Amniotic epithelial cell (primary cell): ENCODE data around the gene KDM1A.
"Not testable (repeated sequence)": the region's sequence is repeated elsewhere in the genome, so short reads cannot be mapped to it uniquely, and the experiment has no call there.

Source experiments
- DNase-seq: peaks from one replicate; pipeline ENCODE4 v3.0.0-alpha.2; 2010; ENCODE audit warnings: low read depth

KDM1A gene

DNA sequence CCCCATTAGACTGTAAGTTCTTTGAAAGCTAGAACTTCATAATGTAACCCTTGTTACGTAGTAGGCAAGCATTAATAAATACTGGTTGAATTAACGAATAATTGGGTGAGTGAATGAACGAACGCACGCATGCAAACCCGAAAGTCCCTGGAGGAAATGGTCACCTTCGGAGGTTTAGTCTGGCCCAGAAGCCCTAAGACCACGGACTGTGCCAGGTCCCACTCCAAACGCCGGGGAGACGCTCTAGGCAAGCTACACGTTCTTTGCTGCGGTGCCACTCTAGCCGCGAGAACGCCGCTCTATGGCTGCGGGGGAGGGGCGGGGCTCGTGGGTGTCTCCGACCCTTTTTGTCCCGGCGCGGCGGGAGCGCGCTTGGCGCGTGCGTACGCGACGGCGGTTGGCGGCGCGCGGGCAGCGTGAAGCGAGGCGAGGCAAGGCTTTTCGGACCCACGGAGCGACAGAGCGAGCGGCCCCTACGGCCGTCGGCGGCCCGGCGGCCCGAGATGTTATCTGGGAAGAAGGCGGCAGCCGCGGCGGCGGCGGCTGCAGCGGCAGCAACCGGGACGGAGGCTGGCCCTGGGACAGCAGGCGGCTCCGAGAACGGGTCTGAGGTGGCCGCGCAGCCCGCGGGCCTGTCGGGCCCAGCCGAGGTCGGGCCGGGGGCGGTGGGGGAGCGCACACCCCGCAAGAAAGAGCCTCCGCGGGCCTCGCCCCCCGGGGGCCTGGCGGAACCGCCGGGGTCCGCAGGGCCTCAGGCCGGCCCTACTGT, at the start of gene KDM1A:
KDM1A (plus strand) TSS at position 375 of the 769 bp plus-strand sequence; CDS start at position 504, 129 bp downstream.
- peak; percentile 96 for DNase-seq

DNA sequence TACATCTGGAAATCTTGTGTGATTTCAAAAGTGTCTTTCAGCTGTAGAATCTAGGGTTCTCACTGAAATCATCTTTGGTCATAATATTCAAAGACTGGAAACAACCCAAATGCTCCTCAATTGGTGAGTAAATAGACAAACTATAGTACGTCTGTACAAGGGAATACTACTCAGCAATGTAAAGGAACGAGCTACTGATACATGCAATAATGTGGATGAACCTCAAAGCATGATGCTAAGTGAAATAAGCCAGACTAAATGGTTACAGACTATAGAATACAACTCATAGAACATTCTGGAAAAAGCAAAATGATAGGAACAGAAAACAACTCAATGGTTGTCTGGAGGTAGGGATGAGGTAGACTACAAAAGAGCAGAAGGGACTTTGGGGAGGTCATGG, 49.2 kb upstream of the KDM1A start:
- DNase-seq = no peak

DNA sequence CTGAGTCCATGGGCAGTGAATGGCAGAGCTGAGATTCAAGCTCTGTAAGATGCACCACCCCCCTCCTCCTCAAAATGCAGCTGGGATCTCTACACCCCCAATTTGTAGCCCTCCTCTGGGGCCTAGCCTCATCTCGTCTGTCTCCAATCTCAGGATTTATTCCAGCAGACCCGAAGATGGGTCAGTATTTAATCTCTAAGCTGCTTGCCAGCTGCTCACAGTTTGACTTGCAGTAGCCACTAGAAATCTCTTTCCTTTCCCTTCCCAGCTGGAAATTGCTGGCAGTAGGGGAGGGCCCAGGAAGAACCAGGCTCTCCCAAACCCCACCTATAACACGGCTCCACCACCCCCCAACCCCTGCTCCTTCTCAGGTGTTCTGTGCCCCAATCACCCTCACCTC, 48.1 kb upstream of the KDM1A start:
- no peak for DNase-seq

DNA sequence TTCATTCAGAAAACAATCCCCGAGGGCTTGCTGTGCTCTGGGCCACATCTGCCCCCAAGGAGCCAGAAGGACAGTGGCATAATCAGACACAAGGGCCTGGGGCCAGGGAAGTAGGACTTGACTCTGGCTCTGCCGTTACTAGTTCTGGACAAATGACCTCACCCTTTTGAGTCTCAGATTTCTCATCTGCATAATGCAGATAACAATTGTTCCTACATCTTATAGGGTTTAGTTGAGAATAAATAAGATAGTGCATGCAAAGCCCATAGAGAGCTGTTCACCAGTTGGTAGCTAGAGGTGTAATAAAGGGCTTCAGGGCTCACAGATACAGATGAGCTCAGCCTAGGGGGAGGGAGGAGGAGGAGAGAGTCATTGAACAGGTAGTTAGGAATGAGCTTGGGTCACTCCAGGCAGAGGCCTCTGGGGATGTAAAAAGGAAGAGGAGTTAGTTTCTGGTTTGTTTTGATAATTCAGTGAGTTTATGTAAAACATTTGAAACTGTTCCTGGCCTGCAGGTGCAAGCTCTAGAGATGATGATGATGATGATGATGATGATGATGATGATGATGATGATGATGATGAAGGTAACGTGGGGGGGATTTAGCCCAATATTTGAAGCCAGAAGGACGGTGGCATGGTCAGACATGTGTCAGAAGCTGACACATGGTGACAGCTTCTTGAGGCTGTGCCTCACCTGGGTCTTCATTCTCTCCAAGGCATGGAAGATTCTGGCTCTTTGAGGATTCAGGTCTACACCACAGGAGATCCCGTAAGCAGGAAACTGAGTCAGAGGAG, 47.5 kb upstream of the KDM1A start:
- DNase-seq = peak; percentile 34

DNA sequence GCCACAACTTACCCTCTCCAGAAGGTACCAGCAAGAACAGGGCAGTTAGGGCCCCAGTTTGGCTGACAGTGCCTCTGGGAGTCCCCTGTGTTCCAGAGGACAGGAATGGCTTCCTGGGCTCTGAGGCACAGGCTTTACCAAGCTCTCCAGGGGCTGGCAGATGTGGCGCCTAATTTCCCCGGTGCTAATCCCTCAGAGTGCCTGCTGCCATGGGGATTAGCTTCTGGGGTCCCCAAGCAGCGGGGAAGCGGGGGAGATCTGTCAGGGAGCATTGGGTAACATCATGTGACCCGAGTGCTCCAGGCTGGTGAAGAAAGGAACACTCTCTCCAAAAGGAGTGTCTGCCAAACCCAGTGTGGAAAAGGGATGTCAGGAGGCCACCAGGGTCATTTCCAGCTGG, 46.5 kb upstream of the KDM1A start, which contains the start of gene LACTBL1:
LACTBL1 (minus strand) TSS at position 107 of the 400 bp plus-strand sequence. CDS start 550 bp downstream, outside the sequence.
- DNase-seq = no peak

DNA sequence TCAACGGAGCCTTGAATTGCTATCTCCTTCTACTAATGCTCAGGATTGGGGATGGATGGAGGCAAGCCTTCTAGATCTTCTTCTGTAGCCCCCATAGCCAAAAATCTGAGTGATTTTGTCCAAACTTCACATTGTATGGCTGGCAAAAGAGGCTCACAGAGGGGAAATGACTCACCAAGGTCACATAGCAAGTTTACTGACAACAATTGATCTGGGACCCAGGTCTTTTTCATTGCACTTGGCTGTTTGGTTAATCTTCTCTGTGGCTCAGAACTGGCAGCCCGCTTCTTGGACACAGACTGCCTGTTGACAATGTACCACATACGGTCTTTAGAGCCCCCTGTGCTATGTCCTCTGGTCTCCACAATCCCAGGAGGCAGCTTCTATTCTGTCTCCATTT, 43.6 kb upstream of the KDM1A start:
- DNase-seq = peak; percentile 5

DNA sequence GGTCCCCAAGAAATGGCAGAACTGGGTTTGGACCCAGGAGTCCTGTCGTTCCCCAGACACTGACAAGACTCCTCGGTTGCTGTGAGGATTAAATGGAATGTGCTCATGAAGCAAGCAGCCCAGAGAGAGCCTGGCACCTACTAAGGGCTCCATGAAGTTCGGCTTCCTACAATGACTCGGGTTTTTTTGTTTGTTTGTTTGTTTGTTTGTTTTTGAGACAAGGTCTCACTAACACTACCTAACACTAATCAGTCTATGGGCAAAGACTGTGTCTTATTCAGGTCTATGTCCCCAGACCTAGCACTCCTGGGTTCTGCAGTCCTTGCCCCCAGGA, 43.2 kb upstream of the KDM1A start:
- no peak for DNase-seq

DNA sequence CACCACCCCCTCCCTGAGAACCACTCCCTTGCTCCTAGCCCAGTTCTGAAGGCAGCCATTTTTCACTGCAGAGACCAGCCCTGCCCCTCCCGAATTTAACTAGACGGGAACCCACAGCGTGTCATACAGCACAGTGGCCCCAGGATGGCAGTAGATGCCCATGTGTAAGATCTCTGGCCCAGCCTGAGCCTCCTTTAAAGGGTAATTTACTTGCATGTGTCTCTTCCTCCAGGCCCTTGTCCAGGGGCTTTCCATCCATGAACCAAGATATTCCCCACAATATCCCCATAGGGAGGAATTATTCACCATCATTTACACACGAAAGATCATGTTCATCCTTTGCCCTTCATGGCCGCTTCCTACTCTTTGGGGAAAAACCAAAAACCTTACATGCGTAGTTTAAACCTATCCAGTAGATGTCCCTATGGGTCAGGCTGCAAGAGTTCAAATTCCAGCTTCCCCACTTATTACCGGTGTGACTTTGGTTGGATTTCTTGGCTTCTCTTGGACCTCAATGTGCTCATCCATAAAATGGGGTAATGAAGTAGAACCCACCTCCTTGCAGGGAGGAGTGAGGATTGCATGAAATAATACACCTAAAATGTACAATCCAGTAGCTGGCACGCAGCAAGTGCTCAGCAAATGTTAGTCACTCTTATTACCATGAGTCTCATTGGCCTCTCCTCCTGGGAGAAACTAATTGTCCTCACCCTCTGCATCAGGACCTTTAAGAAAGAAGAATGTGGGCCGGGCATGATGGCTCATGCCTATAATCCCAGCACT, 42.6 kb upstream of the KDM1A start:
- peak; percentile 75 for DNase-seq

DNA sequence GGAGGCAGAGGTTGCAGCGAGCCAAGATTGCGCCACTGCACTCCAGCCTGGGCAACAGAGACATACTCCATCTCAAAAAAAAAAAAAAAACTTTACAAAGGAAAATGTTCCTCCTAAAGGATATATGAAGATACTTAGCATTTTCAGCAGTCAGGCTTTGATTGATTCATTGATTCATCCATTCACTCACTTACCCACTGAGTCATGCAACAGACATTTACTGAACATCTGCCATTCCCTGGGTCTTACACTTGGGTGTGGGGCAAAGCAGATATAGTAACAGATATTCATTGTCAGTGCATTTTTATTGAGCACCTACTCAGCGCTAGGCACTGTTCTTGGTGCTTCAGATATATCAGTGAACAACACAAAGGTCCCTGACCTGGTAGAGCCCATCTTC, 41.0 kb upstream of the KDM1A start:
- peak; percentile 67 for DNase-seq

DNA sequence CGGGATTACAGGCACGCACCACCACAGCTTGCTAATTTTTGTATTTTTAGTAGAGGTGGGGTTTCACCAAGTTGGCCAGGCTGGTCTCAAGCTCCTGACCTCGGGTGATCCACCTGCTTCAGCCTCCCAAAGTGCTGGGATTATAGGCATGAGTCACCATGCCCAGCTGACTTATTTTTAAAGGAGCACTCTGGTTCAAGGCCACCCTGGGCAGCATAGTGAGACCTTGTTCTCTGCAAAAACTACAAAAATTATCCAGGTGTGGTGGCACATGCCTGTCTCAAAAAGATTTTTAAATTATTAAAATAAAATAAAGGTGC, 38.8 kb upstream of the KDM1A start:
- not testable (repeated sequence) for DNase-seq

DNA sequence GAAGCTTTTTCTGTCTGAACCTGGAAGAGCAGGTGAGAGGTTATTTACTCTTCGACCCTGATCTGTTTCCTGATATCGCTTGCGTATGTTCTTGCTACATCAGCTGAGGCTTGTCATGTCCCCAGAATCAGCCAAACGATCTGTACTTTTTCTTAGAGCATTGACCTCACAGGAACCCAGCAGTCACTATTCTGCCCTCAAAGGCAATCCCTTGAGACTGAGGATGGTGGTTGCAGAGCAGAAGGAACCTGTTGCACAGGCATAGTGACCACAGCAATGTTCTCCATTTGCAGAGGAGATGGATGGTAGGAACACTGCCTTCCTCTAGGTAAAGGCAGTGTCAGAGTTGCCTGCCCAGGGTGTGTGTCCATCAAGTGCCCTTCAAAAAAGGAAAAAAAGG, 35.3 kb upstream of the KDM1A start:
- DNase-seq = no peak

DNA sequence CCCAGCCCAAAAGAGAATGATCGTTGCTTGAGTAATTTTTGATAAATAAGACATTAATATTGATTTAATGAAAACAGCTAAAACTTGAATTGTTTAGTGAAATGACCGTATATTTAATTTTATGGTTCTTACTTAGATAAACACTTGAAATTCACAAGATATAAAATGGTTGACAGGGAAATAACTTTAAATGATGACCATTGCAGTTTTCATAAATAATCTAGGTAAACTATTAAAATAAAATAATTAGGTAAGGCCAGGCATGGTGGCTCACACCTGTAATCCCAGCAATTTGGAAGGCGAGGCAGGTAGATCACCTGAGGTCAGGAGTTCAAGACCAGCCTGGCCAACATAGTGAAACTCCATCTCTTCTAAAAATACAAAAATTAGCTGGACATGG, 26.9 kb upstream of the KDM1A start:
- DNase-seq = not testable (repeated sequence)

DNA sequence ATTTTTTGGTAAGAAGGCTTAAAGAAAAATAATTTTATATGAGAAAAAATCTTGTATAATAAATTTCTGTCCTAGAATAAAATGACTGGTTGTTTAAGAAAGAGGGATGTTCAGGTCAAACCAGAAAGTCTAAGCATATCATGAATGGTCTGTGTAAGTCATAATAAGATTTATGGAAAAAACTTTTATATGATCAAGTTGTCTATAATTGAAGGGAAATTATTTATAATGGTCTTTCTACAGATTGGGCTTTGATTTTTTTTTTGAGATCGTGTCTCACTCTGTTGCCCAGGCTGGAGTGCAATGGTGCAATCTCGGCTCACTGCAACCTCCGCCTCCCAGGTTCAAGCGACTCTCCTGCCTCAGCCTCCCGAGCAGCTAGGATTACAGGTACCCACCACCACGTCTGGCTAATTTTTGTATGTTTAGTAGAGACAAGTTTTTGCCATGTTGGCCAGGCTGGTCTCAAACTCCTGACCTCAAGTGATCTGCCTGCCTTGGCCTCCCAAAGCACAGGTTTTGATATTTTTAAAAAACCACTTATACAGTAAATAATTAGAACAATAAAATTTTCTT, 26.0 kb upstream of the KDM1A start:
- not testable (repeated sequence) for DNase-seq

DNA sequence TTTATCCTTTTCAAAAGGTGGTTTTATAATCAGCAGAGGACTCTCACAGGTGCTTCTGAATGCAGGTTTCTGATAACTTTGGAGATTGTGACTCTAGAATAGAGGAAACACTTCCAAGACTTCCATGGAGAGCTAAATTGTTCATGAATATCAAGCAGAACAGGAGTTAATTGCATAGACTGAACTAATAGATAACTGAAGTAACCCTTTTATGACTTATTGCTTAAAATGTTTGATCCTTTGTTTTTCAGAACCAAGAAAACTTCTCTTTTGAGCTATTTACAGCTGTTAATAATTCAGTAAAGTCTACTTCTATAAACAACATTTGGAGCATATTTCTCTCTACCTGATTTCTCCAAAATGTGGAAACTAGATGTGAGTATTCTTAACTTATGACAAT, 23.5 kb upstream of the KDM1A start:
- no peak for DNase-seq

DNA sequence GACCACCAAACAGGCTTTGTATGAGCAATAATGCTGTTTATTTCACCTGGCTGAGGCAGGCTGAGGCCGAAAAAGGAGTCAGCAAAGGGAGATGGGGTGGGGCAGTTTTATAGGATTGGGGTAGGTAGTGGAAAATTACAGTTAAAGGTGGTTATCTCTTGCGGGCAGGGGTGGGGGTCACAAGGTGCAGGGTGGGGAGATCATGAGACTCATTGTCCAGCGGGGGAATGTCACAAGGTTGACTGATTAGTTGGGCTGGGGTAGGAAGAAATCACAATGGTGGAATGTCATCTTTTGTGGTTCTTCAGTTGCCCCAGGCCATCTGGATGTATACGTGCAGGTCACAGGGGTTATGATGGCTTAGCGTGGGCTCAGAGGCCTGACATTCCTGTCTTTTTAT, 21.7 kb upstream of the KDM1A start:
- not testable (repeated sequence) for DNase-seq

DNA sequence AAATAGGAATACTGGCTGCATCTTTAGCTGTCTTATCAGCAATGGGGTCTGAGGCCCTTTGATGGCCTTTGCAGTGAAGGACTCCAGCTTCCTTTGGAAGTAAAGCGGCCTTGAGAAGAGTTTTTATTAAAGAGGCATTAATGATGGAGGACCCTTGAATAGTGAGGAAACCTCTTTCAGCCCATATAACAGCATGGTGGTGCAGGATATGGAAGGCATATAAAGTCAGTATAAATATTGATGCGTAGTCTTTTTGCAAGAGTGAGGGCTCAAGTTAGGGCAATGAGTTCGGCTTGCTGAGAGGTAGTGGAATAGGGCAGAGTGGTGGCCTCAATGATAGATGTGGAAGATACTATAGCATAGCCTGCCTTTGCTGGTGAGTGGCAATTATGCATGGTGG, 19.1 kb upstream of the KDM1A start:
- not testable (repeated sequence) for DNase-seq

DNA sequence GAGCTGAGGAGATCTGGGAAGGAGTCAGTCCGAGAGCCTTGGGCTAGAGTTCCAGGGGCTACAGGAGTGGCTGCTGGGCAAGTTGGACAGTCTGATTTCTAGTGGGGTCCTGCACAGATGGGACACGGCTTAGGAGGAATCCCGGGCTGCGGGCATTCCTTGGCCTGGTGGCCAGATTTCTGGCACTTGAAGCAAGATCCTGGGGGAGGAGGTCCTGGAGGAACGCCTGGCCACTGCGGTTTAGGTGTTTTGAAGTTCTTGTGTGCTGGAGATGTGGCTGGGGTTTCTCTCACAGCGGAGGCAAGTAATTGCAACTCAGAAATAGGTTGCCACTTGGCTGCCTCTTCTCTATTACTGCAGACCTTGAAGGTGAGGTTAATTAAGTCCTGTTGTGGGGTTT, 17.1 kb upstream of the KDM1A start:
- DNase-seq = not testable (repeated sequence)

DNA sequence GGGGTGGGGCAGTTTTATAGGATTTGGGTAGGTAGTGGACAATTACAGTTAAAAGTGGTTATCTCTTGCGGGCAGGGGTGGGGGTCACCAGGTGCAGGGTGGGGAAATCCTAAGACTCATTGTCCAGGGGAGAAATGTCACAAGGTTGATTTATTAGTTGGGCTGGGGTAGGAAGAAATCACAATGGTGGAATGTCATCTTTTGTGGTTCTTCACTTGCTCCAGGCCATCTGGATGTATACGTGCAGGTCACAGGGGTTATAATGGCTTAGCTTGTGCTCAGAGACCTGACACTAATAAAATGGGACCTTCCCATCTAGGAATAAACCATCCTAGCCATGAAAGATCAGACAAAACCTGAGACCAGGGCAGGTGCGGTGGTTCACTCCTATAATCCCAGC, 15.2 kb upstream of the KDM1A start:
- no peak for DNase-seq

DNA sequence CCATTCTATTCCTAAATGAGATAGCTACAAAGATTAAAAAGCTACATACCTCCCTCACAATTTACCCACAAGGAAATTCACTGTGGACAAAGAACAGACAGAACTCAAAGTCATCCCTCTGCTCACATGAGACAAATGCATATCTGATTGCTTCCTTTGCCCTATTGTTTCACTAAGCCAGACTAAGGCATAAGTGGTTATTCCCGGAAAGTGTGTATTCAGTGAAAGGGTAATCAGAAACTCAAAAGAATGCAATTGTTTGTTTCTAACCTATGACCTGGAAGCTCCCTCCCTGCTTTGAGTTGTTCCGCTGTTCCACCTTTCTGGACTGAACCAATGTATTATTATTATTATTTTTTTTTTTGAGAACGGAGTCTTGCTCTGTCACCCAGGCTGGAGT, 14.5 kb upstream of the KDM1A start:
- not testable (repeated sequence) for DNase-seq

DNA sequence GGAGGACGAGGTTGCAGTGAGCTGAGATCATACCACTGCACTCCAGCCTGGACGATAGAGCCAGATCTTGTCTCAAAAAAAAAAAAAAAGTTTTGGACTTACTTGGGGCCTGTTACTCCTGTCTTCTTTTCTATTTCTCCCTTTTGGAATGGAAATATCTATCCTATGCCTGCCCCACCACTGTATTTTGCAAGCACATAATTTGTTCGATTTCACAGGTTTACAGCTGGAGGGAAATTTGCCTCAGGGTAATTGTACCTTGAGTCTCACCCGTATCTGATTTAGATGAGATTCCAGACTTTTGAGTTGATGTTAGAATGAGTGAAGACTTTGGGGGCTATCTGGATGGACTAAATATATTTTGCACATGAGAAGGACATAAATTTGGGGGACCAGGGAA, 12.2 kb upstream of the KDM1A start:
- DNase-seq = no peak

DNA sequence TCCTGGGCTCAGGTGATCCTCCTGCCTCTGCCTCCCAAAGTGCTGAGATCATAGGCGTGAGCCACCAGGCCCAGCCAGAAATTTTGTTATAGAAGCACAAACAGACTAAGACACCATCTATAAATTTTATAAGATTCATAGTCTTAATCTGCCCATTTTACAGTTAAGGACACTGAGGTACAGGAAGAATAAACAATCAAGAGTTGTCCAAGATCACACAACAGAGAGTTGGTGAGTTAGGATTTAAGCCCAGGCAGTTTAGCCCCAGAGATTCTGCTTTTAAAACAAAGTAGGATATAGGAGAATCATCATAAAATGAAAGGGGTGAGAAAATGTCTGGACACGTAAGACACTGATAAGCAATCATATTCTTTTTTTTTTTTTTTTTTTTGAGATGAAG, 10.4 kb upstream of the KDM1A start:
- DNase-seq = no peak

DNA sequence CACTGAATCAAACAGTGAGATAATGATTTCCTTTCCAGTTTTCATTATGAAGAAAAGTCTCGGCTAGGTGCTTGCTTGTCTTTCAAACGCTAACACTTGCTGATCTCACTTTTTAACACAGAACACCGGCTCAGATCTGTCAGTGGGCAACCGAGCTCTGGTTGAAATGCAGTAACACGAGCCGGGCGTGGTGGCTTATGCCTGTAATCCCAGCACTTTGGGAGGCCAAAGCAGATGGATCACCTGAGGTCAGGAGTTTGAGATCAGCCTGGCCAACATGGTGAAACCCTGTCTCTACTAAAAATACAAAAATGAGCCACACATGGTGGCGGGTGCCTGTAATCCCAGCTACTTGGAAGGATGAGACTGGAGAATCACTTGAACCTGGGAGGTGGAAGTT, 9.2 kb upstream of the KDM1A start:
- DNase-seq = not testable (repeated sequence)
